Measurements from ENCODE around the gene MTA2. TPM values are rescaled to one million over a fixed set of nuclear protein-coding genes. Genes with fewer than 3 reads are reported as not detected.
A peak's percentile ranks its signal among the peaks of the same experiment; 100 is the strongest.

The MTA2 gene
- total and polyA plus RNA-seq, 10 of the 15 experiments (the other 5 are each of a cell fraction or from before 2014, with no cell fraction given): 6.7 to 201 (median 113) TPM

GRCh38 chr11:62546244-62546928 is 55.3 kb downstream of the MTA2 start, which contains the start of gene AHNAK:
Gene AHNAK, minus strand, starts transcription at chr11:62546806. Its CDS starts 10,708 bp downstream, at chr11:62536098.
- ChIA-PET CTCF (interaction anchor here (0.7 to 1.3 kb wide), 2 partner anchors 11 to 24 kb away, joined by 3 to 8 read pairs; no protein-coding TSS in a partner anchor), SMC1A (ENCODE audit: uncharacterized antibody, unreplicated experiment) (interaction anchor here (1.5 kb wide), 1 partner anchor 11 kb away, joined by 5 read pairs; no protein-coding TSS in a partner anchor), POLR2A (interaction anchor here (10.3 kb wide), 1 partner anchor 10 kb away, joined by 188 read pairs; no protein-coding TSS in a partner anchor), RAD21 (ENCODE audit: unreplicated experiment) (interaction anchor here (0.8 to 9.1 kb wide), 5 partner anchors 10 to 121 kb away, joined by 3 to 313 read pairs (median 4); partner anchors contain the start of gene EEF1G)
- no TSS peak for BruUV-seq (replicated peaks)
- Histone ChIP-seq H3K27ac (ENCODE audit: control insufficient read depth, insufficient read depth) (0 out of 2 replicates have a peak within 1 kb of the TSS, but pooled peaks have one; percentile 65), H3K4me1 (ENCODE audit: control insufficient read depth, insufficient read depth, low read length) (peaks cover 57% of the 10 kb centered on the region), H3K4me3 (peak within 1 kb of the TSS; percentile 84), H3K4me2 (ENCODE audit: control insufficient read depth, insufficient read depth) (peak within 1 kb of the TSS; percentile 97), H4K20me1 (ENCODE audit: control insufficient read depth, insufficient read depth) (no peaks in the 10 kb centered on the region; the same call in 1 of the 2 replicates), H2AFZ (ENCODE audit: control insufficient read depth, low read depth, low read length) (peak within 1 kb of the TSS; percentile 15; the same call in 1 of the 2 replicates), H3K79me2 (ENCODE audit: control insufficient read depth, insufficient read depth, low read length) (peaks cover 43% of the 10 kb centered on the region), H3K27me3 (replicated peaks in 1 of 2; ENCODE audit: control insufficient read depth in 2 of 2, insufficient read depth in 2 of 2, low read length in 1 of 2) (no peaks in the 10 kb centered on the region; a peak in 2 of 4 replicates), H3K9me3 (replicated peaks; ENCODE audit: control insufficient read depth, insufficient read depth, low read length) (no peaks in the 10 kb centered on the region), H3K9ac (ENCODE audit: control insufficient read depth, insufficient read depth, low read length) (peak within 1 kb of the TSS; percentile 42), H3K36me3 (ENCODE audit: control insufficient read depth in 2 of 2, insufficient read depth in 2 of 2, low read length in 1 of 2) (no peaks in the 10 kb centered on the region)
- WGBS (ENCODE audit: insufficient coverage, insufficient replicate concordance, low lambda C conversion rate, missing lambda C conversion rate): 2% methylated on average over 43 of the region's 69 CpGs
- no peak for FAIRE-seq
- in situ Hi-C loops (cut with MboI): no loop called here
- intact Hi-C loops (cut with micrococcal nuclease; ENCODE audit: unreplicated experiment): no loop called here
- peak; percentile 65 for ATAC-seq
- DNase-seq (ENCODE audit: low read depth, low spot score): no peak
- peak; percentile 62 for TF ChIP-seq GATAD2B (conservative IDR thresholded peaks at IDR 0.05; ENCODE audit: low read depth)
- peak; percentile 64; the same call in 1 of the 2 replicates for TF ChIP-seq ZNF687 (IDR thresholded peaks at IDR 0.05)
- TF ChIP-seq POLR2A (IDR thresholded peaks at IDR 0.05; ENCODE audit: low read depth, low read length): peak; percentile 78
- 0 out of 2 replicates have a peak, but pooled peaks have one; percentile 30 for TF ChIP-seq LARP7 (IDR thresholded peaks at IDR 0.05)
- 0 out of 2 replicates have a peak, but pooled peaks have one; percentile 61 for TF ChIP-seq DPF2 (IDR thresholded peaks at IDR 0.05)
- no peak for TF ChIP-seq ZBTB11 (CRISPR knock-in tag; IDR thresholded peaks at IDR 0.05)
- no peak for TF ChIP-seq CHD1 (IDR thresholded peaks at IDR 0.05; ENCODE audit: low read depth, low read length)
- 0 out of 2 replicates have a peak, but pooled peaks have one; percentile 48 for TF ChIP-seq SMARCA5 (IDR thresholded peaks at IDR 0.05)
- no peak for TF ChIP-seq NR2C2 (IDR thresholded peaks at IDR 0.05; ENCODE audit: borderline replicate concordance, control insufficient read depth, insufficient read length, low read depth)
- 0 out of 6 replicates have a peak, but pooled peaks of 1 of the 3 experiments have one; percentile 2 for TF ChIP-seq CTCF (IDR thresholded peaks at IDR 0.05 in 2 of 3, conservative IDR thresholded peaks at IDR 0.05 in 1 of 3; ENCODE audit: control insufficient read depth in 2 of 3, extremely low read depth in 1 of 3, insufficient read depth in 1 of 3, low read depth in 3 of 3, low read length in 3 of 3)
- TF ChIP-seq YY1 (IDR thresholded peaks at IDR 0.05; ENCODE audit: low read depth, low read length): no peak
- TF ChIP-seq TAF1 (IDR thresholded peaks at IDR 0.05; ENCODE audit: borderline replicate concordance, low read depth, low read length): no peak
- no peak for TF ChIP-seq ZNF217 (IDR thresholded peaks at IDR 0.05)

Data from GM12878 (cell line).